ENCODE results near the gene FNDC3B. TPM values are rescaled to one million over a fixed set of nuclear protein-coding genes. Genes with fewer than 3 reads are reported as not detected.

The FNDC3B gene
- total RNA-seq, 4 donors from 2014 or later, result 49.7 to 188 (median 165) TPM

DNA sequence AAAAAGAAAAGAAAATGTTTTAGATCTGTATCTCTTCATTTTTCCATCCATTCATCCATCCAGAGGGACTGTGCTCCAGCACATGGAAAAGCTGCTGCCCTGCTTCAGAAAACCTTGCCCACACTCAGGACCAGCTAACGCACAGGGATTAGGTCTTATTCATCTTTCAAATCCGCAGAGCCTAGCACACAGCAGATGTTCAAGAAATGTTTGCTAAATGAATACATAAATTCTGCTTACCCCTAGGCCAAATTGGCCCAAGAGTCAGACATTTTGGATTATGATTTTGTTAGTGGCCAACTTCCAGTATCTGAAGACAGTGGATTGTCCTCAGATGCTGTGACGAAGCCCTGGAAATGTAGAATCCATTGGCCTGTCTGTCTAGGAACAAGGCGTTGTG lies 337.5 kb downstream of the FNDC3B start:
- H3K27ac ChIP-seq, result no peak overlapping the region
- TF ChIP-seq, protein P1, sequence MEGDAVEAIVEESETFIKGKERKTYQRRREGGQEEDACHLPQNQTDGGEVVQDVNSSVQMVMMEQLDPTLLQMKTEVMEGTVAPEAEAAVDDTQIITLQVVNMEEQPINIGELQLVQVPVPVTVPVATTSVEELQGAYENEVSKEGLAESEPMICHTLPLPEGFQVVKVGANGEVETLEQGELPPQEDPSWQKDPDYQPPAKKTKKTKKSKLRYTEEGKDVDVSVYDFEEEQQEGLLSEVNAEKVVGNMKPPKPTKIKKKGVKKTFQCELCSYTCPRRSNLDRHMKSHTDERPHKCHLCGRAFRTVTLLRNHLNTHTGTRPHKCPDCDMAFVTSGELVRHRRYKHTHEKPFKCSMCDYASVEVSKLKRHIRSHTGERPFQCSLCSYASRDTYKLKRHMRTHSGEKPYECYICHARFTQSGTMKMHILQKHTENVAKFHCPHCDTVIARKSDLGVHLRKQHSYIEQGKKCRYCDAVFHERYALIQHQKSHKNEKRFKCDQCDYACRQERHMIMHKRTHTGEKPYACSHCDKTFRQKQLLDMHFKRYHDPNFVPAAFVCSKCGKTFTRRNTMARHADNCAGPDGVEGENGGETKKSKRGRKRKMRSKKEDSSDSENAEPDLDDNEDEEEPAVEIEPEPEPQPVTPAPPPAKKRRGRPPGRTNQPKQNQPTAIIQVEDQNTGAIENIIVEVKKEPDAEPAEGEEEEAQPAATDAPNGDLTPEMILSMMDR (IDR thresholded peaks at IDR 0.05), result no peak
- TF ChIP-seq POLR2A (IDR thresholded peaks at IDR 0.05), result no peak
- intact Hi-C loops (cut with DNase I; ENCODE audit: low total_unique reads), result no loop called here
- no peaks in the 10 kb centered on the region for H3K27me3 ChIP-seq
- no peak for DNase-seq
- H3K4me3 ChIP-seq, result no peak overlapping the region
- no peaks in the 10 kb centered on the region for H3K36me3 ChIP-seq
- H3K9me3 ChIP-seq, result no peaks in the 10 kb centered on the region
- H3K4me1 ChIP-seq, result no peaks in the 10 kb centered on the region

- Histone ChIP-seq H3K36me3 (no peaks in the 10 kb centered on the region), H3K4me3 (no peak overlapping the region), H3K27me3 (no peaks in the 10 kb centered on the region), H3K27ac (no peak overlapping the region), H3K4me1 (no peaks in the 10 kb centered on the region), H3K9me3 (no peaks in the 10 kb centered on the region)
- no peak for DNase-seq
- intact Hi-C loops (cut with DNase I; ENCODE audit: low total_unique reads), result no loop called here
- TF ChIP-seq, protein P1 (IDR thresholded peaks at IDR 0.05), result no peak
- no peak for TF ChIP-seq POLR2A (IDR thresholded peaks at IDR 0.05)
Measured at GRCh38 chr3:172378439-172378838, 339.1 kb downstream of the FNDC3B start.

DNA sequence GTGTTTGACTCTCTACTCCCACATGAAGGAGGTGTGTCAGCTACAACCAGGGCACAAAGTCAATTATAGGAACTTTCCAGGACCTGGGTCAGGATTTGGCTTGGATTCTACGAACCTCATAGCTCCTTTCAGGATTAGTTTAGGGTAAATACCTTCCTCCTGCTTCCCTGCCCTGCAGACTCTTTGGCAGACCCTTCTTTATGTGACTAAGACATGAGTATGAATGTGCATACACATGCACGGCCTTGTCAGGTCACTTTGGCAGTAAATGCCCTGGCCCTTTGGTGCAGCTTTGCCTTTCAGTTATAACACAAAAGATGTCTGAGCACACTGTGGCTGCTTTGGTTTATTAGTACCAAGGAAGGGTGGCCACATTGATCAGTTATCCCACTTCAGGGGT lies 340.0 kb downstream of the FNDC3B start:
- H3K4me1 ChIP-seq, result no peaks in the 10 kb centered on the region
- TF ChIP-seq, protein P1 (IDR thresholded peaks at IDR 0.05), result no peak
- no peak for TF ChIP-seq POLR2A (IDR thresholded peaks at IDR 0.05)
- H3K27me3 ChIP-seq, result no peaks in the 10 kb centered on the region
- no peak overlapping the region for H3K27ac ChIP-seq
- DNase-seq, result no peak
- no peaks in the 10 kb centered on the region for H3K36me3 ChIP-seq
- H3K4me3 ChIP-seq, result no peak overlapping the region
- intact Hi-C loops (cut with DNase I; ENCODE audit: low total_unique reads), result no loop called here
- no peaks in the 10 kb centered on the region for H3K9me3 ChIP-seq

- no peak for DNase-seq
- Histone ChIP-seq H3K4me1 (no peaks in the 10 kb centered on the region), H3K36me3 (no peaks in the 10 kb centered on the region), H3K4me3 (no peak overlapping the region), H3K27ac (no peak overlapping the region), H3K9me3 (no peaks in the 10 kb centered on the region), H3K27me3 (no peaks in the 10 kb centered on the region)
- intact Hi-C loops (cut with DNase I; ENCODE audit: low total_unique reads), result no loop called here
- TF ChIP-seq, protein P1 (IDR thresholded peaks at IDR 0.05), result no peak
- TF ChIP-seq POLR2A (IDR thresholded peaks at IDR 0.05), result no peak
Measured at GRCh38 chr3:172380632-172381031, 341.3 kb downstream of the FNDC3B start.

DNA sequence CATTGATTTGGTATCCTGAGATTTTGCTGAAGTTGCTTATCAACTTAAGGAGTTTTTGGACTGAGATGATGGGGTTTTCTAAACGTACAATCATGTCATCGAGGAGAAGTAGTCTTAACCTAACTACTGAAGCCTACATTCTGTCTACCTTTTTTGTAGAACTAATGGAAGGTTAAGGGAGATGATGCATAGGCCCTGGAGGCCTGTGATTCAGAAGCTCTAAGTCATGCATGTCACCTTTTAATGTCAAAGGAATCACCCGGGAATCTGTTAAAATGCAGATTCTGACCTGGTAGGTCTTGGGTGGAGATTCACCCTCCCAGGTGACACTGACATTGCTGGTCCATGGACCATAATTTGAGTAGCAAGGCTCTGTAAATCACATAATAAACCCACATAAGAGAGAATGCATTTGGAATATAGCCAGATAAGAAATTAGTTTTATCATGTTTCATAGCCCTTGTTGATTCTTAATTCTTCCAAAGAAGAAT lies 344.0 kb downstream of the FNDC3B start:
- H3K27me3 ChIP-seq, result no peaks in the 10 kb centered on the region
- TF ChIP-seq, protein P1 (IDR thresholded peaks at IDR 0.05), result no peak
- no peak for TF ChIP-seq POLR2A (IDR thresholded peaks at IDR 0.05)
- no peaks in the 10 kb centered on the region for H3K4me1 ChIP-seq
- H3K36me3 ChIP-seq, result no peaks in the 10 kb centered on the region
- intact Hi-C loops (cut with DNase I; ENCODE audit: low total_unique reads), result no loop called here
- no peak overlapping the region for H3K4me3 ChIP-seq
- H3K9me3 ChIP-seq, result no peaks in the 10 kb centered on the region
- no peak overlapping the region for H3K27ac ChIP-seq
- DNase-seq, result no peak
